NCI-H1694 (cell line): ENCODE measurements around the gene IGBP1.
"Not testable (repeated sequence)": the region's sequence is repeated elsewhere in the genome, so short reads cannot be mapped to it uniquely, and the experiment has no call there.

ENCODE experiments used
- DNase-seq: peaks from one replicate; lab custom pipeline; 2025; lab: John Stamatoyannopoulos, UW

The IGBP1 gene

DNA sequence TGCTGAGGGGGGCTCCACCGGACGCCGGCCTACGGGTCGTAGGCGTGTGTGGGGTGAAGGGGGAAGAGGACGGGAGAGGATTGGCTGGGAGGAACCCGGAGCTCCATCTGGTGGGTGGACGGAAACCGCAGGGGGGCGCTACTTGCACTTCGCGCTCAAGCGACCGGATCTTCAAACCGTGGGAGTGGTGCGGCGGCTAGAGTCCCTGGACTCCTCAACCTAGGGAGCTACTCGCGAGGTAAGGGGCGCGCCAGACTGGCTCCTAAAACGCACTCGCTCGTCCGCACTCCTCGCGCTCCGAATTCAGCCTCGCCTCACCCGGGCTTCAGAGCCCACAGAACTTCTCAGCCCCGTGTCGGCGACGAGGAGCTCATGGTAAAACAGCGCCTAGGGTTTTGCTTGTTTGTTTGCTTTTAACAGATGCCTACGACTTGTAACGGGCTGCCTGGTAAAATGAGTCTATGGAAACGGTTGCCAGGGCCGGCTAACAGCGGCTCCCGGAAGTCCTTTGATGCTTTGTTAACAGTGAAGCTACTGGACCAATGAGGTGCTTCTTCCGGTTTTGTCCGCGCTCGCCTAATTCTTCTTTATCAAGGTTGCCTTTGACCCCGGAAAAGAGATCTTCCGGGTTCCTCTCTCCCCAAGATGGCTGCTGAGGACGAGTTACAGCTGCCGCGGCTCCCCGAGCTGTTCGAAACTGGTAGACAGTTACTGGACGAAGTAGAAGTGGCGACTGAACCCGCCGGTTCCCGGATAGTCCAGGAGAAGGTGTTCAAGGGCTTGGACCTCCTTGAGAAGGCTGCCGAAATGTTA is at the start of gene IGBP1:
TSS of gene IGBP1 (plus strand) at position 145 of the 813 bp plus-strand sequence. CDS start at position 646, 501 bp downstream.
- peak; percentile 88 for DNase-seq

DNA sequence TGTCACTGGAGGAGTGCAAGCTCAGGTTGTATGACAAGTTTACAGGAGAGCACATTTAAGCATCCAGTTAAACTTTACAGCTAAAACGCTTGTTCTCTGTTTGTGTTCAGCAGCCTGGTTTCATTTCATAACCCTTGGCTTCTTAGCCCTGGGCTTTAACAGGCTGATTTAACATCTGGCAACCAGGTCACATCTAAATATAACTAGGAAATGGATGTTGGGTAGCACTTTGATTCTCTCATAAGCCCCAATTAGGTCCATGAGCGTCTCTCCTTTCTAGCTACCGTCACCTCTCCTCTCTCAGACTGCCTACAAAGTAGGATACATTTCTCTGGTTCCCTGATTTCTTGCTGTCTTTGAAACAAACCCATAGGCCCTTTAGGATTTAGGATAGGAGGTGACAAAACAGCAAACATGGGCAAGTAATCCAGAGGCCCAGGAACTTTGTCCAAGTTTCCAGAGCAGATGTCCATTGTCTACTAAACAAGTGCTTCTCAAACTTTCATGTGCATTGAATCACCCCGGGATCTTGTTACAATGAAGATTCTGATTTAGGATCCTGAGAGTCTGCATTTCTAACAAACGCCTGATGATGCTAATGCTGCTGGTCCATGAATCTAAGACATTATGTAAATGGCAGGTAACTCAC is 48.5 kb upstream of the IGBP1 start:
- no peak for DNase-seq

DNA sequence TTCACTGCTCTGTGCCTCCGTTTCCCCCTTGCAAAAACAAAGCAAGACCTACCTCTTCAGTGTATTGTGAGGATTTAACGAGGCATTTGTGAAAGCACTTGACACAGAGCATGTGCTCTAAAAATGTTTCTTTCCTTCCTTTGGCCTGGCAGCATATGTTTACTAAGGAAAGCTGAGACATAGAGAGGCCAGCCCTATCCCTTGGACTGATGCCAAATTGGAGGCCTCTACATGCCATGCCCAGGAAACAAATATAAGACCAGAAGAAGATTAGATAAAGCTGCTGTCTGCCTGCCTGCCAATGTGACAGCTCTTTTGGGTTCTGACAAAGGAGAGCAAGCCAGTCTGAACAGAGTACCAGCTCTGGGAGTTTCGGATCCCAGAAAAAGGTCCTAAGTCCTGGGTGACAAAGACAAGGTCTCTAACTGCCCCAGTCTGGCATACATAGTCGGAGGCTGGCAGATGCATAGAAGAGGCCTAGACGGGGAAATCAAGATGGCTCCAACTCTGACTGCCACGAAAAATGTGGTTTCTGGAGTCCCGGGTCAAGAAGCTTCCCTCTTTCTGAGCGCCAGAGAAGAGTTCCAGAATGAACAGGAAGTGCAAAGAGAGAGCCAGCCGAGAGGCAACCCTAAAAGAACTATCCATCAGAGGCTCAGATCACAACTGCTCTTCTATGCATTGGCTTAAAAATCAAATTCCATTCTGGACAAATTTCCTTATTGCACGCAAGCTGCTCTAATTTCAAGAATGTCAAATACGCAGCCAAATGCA is 45.2 kb upstream of the IGBP1 start:
- DNase-seq, result no peak

DNA sequence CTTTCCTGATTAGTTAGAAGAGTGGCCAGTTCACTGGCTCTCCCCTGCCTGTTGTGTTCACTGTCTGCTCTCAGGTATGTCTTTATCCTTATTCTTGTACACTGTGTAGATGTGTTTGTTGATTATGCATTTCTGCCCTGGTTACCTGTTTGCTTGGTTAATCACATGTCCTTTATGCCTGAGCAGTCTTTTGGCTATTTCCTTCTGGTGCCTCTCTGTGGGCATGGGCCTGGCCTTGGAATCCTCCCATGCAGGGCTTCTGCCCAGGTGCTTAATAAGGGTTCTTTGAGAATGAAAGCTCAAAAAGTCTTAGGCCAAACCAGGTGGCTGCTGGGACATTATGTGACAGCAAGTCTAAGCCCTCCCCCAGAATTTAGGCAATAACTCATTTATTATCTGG is 44.5 kb upstream of the IGBP1 start:
- DNase-seq, result no peak

DNA sequence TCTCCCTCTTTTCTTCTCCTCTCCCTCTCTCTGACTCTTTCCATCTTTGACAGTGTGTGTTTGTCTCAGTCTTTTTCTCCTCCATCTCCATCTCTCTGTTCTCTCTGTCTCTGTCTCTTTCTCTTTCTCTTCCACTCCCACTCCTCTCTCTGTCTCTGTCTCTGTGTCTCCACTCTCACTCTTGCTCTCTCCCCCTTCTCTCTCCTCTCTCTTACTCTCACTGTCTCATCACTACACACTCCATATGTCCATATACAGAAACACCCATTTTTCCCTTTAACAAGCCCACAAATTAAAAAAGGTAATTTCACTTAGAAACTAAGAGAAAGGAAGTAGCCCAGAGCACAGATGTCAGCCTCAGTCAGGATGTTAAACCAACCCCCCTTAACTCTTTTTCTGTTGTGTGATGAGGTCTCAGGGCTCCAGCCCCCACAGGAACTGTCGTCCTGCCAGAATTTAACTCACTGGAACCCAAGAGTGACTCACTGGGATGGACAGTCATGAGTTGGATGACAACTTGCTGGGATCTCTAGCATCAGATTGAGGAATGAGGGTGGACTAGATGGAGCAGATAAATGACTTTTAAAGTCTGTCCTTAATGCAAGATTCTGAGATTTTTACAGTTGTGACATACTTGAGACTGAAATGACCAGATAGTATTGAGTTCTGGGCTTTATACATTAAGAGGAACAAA is 43.5 kb upstream of the IGBP1 start:
- no peak for DNase-seq

DNA sequence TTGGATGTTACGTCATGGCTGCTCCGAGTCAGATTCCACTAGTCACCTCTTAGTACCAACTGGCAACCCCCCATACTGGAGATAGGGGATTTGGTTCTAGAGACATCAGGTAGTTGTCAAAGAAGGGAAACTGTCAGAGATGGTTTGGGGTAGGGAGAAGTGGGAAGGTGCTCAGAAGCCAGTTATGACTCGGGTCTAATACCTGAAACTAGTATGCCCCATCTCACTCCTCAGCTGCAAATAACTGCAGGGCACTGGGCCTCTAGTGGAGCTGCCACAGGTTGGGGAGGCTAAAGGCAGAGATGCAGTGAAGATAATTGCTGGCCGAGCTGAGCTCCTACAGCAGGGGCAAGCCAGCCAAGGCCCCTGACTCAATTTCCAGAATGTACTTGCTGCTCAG is 41.0 kb upstream of the IGBP1 start:
- DNase-seq, result no peak

DNA sequence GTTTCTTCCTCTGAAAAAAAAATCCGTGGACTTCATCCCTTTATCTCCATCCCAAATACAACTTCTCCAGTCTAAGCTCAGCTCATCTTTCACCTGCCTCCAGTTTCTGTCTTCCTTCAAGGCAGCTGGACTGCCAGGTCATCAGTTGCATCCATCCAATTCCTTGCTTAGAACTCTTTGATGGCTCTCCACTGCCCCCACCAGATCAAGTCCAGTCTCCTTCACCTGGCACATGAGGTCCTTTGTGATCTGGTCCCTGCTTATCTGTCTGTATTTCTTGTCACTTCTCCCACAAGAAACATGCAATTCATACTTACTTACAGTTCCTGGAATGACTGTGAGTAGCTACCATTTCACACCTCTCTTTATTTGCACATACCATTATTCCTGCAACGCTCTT is 37.2 kb upstream of the IGBP1 start:
- DNase-seq, result no peak

DNA sequence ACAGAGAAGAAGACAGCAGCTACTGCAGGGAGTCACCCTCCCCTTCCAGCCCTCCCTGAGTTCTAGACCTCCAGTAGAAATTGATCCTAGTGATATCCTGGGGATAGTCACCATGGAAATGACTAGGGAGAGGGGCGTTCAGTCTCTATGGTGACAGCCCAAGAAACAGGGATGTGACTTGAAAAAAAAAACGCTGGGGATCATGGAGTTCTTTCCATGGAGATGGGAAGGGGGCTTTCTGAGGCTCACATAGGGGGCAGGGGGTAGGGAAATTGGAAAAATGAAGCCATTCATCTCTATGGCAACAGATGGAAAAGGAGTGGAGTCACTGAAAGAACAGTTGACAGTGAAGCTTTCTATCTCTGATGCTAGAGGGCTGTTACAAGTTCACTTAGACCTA is 28.0 kb upstream of the IGBP1 start:
- DNase-seq, result no peak

DNA sequence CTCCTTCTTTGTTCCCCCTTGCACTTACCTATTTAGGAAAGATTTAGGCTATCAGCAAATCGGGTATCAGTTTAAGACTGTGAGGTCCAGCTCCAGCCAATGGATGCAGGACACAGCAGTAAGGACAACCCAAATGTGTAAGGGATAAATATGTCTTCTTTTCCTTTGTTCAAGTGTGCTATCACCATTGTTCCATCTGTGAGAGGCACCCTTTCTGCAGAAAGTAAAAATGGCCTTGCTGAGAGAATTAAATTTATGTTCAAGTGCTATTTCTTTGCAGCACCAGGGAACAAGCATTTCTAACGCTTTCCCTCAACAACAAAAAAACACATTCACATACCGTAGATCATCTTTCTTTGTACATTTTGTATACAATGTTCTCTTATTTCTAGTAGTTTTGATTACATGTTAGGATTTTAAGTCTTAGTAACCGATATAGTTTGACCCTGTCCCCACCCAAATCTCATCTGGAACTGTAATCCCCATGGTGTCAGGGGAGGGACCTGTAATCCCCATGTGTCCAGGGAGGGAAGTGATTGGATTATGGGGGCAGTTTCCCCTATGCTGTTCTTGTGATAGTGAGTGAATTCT is 21.7 kb upstream of the IGBP1 start:
- not testable (repeated sequence) for DNase-seq

DNA sequence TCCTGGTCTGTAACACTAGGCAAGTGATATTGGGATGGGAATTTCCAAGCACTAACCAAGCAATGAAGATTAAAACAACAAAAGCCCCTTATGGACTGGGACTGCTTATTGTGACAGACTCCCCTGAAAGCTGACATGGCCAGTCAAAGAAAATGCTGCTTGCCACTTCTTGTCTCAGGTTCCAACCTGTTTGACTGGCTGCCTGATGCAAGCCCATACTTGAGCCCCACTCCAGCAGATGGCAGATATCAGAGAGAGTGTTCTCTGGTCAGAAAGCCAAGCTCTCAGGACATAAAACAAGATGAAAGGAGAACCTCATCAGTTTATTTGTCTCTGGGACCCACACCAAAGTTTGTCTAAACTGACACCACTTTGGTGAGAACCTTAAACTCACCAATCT is 15.5 kb upstream of the IGBP1 start:
- DNase-seq, result no peak

DNA sequence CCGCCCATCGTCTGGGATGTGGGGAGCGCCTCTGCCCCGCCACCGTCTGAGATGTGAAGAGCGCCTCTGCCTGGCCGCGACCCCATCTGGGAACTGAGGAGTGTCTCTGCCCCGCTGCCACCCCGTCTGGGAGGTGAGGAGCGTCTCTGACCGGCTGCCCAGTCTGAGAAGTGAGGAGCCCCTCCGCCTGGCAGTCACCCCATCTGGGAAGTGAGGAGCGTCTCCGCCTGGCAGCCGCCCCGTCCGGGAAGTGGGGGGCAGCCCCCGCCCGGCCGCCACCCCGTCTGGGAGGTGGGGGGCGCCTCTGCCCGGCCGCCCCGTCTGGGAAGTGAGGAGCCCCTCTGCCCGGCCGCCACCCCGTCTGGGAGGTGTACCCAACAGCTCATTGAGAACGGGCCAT is 10.2 kb upstream of the IGBP1 start:
- DNase-seq, result not testable (repeated sequence)

DNA sequence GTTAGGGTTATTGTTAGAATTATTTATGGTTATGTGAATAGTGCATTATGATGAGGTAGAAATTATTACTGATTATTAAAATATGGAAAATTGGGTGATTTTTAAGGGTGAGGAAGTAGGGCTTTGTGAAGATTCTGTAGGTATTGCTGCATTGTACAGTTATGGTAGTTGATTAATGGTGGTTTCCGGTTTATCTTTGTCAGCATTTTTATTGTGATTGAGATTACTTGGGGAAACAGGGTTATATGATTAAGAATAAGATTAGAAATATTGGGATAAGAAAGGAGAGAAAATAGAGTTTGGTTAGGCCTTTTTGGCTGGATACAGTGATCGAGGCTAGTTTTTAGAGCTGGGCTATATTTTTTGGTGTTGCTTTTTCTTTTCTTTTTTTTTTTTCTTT is 8.6 kb upstream of the IGBP1 start:
- DNase-seq, result no peak

DNA sequence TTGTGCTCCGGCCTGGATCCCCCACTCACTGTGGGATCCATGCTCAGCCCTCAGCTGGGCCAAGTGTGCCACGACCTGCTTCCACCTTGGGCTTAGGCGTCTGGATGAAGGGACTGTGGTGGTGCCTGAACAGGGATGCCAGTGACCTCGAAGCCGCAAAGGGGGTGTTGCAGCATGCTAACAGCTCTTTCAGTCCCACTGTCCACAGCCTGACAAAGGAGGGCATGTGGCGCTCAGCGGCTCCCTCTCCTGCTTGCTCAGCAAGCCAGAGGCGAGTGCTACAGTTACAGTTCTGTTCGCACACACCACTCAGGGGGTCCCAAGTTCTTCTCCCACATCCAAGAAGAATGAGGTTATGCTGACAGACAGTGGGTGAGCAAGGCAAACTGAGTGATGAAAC is 5.2 kb upstream of the IGBP1 start:
- DNase-seq, result no peak

DNA sequence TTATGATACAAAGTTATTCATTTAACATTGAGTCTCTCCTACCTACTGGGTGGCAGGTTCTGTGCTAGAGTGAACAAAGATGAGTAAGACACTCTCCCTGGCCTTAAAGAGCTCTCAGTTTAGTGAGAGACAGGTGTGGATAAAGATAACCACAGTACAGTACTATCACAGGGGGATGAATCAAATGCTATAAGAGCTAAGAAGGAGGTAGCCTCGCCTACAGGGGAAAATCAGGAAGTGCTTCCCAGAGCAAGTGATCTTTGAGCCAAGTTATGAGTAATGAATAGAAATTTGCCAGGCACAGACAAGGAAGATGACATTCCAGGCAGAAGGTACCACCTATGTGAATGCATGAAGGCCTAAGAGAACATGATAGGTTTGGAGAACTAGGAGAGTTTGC is 3.4 kb upstream of the IGBP1 start:
- no peak for DNase-seq

DNA sequence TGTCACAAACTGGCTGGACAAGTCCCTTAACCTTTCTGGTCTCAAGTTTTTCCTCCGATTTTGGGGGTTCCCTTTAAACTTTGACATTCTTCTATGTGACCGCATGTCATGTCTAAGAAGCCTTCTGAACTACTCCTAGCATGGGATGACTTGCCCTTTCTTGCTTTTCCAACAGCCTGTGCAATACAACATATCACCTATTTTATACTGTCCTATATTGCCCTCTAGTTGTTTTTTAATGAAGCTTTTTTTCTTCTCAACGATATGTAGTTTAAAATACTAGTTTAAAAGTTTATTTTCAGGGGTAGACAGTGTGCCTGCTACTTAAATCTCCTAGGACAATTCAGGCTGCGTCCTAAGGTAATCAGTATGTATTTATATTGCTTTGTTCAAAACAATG is 1.0 kb upstream of the IGBP1 start:
- no peak for DNase-seq

DNA sequence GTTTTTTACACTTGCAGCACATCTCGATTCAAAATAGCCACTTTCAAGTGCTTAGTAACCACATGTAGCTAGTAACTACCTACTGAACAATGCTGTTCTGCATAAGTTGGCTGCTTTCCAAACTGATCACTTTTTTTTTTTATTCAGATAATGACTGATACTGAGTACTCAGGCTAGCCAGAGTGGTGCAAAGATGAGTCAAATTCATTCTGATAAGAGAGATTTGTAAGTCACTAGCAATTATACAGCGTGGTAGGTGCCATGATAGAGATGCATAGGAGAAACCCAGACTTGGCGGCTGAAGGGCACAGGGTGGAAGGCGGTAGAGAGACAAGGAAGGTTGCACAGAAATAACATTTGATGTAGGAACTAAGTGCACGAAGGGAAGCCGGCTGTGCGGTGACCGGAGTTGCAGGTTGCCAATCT is 357 bp upstream of the IGBP1 start:
- DNase-seq, result no peak

DNA sequence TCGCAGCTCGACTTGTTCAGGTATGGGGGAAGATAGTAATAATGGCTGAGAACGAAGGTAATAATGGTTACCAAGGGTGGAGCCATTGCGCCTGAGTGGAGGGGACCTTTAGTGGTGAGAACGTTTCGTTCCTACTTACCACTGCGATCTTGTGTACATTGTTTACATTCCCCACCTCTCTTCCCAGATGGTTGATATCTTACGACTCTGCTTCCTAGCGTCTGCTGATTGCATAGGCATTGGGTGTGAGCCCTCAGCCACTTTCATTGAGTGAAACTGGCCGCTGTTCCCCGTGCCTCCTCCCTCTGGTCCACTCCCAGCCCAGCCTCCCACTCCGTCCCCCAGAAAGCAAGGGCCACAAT is 850 bp downstream of the IGBP1 start:
- DNase-seq, result no peak

DNA sequence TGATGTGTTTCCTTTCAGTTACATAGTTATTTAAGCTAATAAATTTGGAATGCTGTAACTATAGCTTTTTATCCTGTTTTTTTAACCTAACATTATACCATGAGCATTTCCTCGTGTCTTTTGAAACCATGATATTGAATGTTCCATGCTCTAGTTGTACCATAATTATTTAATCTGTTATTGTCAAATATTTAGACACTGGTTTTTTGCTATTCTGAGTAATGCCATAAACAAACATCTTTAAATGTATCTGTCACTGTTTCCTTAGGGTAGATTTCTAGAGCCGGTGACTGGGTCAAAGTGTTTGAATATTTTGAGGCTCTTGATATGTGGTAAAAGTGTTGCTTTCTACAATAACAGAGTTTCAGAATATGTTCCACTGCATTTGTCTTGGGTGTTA is 5.4 kb downstream of the IGBP1 start:
- no peak for DNase-seq

DNA sequence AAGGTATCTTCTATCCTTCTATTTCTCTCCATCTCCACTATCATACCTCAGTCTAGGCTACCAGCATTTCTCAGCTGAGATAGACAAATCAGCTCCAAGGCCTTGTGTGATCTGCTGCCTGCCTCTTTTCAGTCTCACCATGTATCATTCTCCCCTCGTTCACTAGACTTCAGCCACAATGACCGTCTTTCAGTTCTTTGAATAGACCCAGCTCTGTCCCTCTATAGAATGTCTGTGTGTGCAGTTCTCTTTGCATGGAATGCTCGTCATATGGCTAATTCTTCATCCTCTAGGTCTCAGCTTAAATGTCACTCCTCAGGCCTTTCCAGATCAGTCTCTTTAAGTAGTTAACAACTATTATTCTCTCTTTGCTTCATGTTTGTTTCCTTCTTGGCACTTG is 6.5 kb downstream of the IGBP1 start:
- no peak for DNase-seq

DNA sequence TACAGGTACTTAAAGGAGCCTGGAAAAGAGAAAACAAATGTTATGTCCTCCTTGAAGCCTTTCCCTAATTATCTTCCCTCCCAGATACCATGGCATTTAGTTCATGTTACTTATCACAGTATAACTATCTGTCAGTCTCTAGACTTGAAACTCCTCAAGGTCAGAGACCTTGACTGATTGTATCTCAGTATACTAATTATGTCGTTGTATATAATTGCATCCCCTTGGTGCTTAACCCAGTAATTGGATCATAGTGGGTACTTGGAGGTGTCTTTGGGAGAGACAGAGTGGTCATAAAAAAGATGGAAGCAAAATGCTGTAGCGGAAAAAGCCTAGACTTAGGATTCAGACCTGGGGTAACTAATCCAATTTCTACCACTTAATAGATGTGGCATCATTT is 8.1 kb downstream of the IGBP1 start:
- DNase-seq, result no peak

DNA sequence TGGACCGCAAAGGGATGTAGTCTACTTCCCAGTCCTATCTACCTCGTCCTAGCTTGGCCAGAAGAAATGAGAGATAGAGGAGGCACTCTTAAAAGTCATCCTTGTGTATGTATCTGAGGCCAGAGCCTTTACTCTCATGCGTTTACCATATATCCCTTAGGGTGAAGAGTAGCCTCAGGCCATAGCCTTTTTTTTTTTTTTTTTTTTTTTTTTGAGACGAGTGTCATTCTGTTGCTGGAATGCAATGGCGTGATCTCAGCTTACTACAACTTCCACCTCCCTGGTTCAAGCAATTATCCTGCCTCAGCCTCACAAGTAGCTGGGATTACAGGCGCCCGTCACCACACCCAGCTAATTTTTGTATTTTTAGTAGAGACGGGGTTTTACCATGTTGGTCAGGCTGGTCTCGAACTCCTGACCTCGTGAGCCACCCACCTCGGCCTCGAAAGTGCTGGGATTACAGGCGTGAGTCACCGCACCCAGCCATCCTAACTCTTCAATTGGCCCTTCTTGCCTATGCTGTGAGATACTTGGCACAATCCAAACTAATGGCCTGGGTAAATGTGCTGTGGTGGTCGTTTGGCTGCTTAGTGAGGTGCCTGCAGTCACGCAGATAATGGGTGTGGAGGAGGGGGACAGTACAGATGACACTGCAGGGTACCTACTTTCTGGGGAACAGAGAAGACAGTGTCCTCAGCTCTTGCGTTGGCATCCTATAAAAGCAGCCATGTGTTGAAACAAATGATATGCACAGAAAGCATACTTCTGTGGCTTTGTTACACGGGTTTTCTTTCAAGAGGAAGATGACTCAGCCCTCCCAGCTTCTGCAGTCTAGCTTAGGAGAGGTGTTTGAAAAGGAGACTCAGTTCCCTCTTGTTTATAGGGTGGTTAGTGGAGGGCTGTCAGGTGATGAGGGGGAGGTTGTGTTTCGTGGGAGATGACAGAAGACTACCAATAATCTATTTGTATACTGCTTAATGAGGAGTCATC is 33.6 kb downstream of the IGBP1 start:
- no peak for DNase-seq
